Smooth muscle cell (in vitro differentiated cells): ENCODE measurements around the gene FKBP9. TPM values are rescaled to one million over a fixed set of nuclear protein-coding genes. Genes with fewer than 3 reads are reported as not detected.

Experiments used
- DNase-seq: peaks from one replicate; lab custom pipeline; 2025; ENCODE audit not compliant: unreplicated experiment; lab: John Stamatoyannopoulos, UW
- H2AFZ ChIP-seq: fragments of 200-600 bp; sonication (generic); 2 replicates; pipeline ENCODE4 v1.6.0; 2016; ENCODE audit warnings: antibody characterized with exemption, low read depth, mild to moderate bottlenecking
- H3F3A ChIP-seq: fragments of 200-600 bp; sonication (generic); 2 replicates; pipeline ENCODE4 v1.6.0; 2017; ENCODE audit warnings: antibody characterized with exemption, low read depth
- H3K27ac ChIP-seq: fragments of 200-600 bp; sonication (generic); 2 replicates; pipeline ENCODE4 v1.5.1; 2016; ENCODE audit warnings: low read depth, mild to moderate bottlenecking
- H3K27me3 ChIP-seq: fragments of 200-600 bp; sonication (generic); 2 replicates; pipeline ENCODE4 v1.6.1; 2016; ENCODE audit warnings: low read depth, mild to moderate bottlenecking
- H3K36me3 ChIP-seq: fragments of 200-600 bp; sonication (generic); 2 replicates; pipeline ENCODE4 v1.5.1; 2016; ENCODE audit warnings: low read depth
- H3K4me1 ChIP-seq: fragments of 200-600 bp; sonication (generic); 2 replicates; pipeline ENCODE4 v1.5.1; 2016; ENCODE audit warnings: low read depth
- H3K4me2 ChIP-seq: fragments of 200-600 bp; sonication (generic); 2 replicates; pipeline ENCODE4 v1.6.0; 2016; ENCODE audit warnings: mild to moderate bottlenecking
- H3K4me3 ChIP-seq: fragments of 200-600 bp; sonication (generic); 2 replicates; pipeline ENCODE4 v1.5.1; 2016; ENCODE audit warnings: mild to moderate bottlenecking
- H3K79me2 ChIP-seq: fragments of 200-600 bp; sonication (generic); 2 replicates; pipeline ENCODE4 v1.6.0; 2016; ENCODE audit warnings: low read depth, mild to moderate bottlenecking
- H3K9ac ChIP-seq: fragments of 200-600 bp; sonication (generic); 2 replicates; pipeline ENCODE4 v1.6.0; 2016; ENCODE audit warnings: low read depth
- H3K9me3 ChIP-seq: fragments of 200-600 bp; sonication (generic); replicated peaks from 2 replicates; pipeline ENCODE4 v1.5.1; 2016; ENCODE audit warnings: low read depth
- H4K20me1 ChIP-seq: fragments of 200-600 bp; sonication (generic); 2 replicates; pipeline ENCODE4 v1.6.0; 2016; ENCODE audit warnings: low read depth
- CTCF ChIP-seq: fragments of 200-600 bp; sonication (generic); IDR thresholded peaks from 2 replicates; pipeline ENCODE4 v1.5.1; 2017; ENCODE audit warnings: borderline replicate concordance, mild to moderate bottlenecking, antibody characterized with exemption; ENCODE audit not compliant: insufficient read depth, poor library complexity, severe bottlenecking
- WGBS: methylation state at CpG from one replicate; pipeline ENCODE4 v1.1.7; 2016; ENCODE audit warnings: low lambda C conversion rate; 5-methylcytosine and 5-hydroxymethylcytosine counted together
- polyA plus RNA-seq: library from polyadenylated mRNA; unstranded; fragments of >200 nt; fragmentation: Nextera tagmentation; extraction: Ambion mirVana; gene quantifications from 2 replicates; pipeline ENCODE4 v1.2.1, GENCODE V29; 2016
- total RNA-seq: library from RNA; depleted of rRNA; stranded (reverse); fragments of >200 nt; gene quantifications from 2 replicates; pipeline ENCODE4 v1.2.3, GENCODE V29; 2014

FKBP9 gene
- total and polyA plus RNA-seq, 2 experiments from 2014 or later, result 99.0 to 130 TPM

GRCh38 chr7:33050535-33051318 is 93.5 kb downstream of the FKBP9 start:
- peak; percentile 63 for TF ChIP-seq CTCF
- no peak for DNase-seq
- H3K9ac ChIP-seq, result no peak overlapping the region
- no peaks in the 10 kb centered on the region for H3F3A ChIP-seq
- H3K27ac ChIP-seq, result no peak overlapping the region
- H3K27me3 ChIP-seq, result no peaks in the 10 kb centered on the region
- H3K4me3 ChIP-seq, result no peak overlapping the region
- H3K9me3 ChIP-seq, result no peaks in the 10 kb centered on the region
- 47% methylated on average over 1 of the region's 1 CpG for WGBS
- H3K36me3 ChIP-seq, result no peaks in the 10 kb centered on the region
- H3K4me2 ChIP-seq, result no peak overlapping the region
- H4K20me1 ChIP-seq, result peaks cover 54% of the 10 kb centered on the region
- no peak overlapping the region for H2AFZ ChIP-seq
- no peaks in the 10 kb centered on the region for H3K4me1 ChIP-seq
- peaks cover 87% of the 10 kb centered on the region for H3K79me2 ChIP-seq

- Histone ChIP-seq H4K20me1 (peaks cover 47% of the 10 kb centered on the region), H3K9me3 (no peaks in the 10 kb centered on the region), H3K79me2 (peaks cover 84% of the 10 kb centered on the region), H3K4me2 (no peak overlapping the region), H3F3A (no peaks in the 10 kb centered on the region), H3K36me3 (no peaks in the 10 kb centered on the region), H2AFZ (no peak overlapping the region), H3K4me1 (no peaks in the 10 kb centered on the region), H3K9ac (no peak overlapping the region), H3K27ac (no peak overlapping the region), H3K27me3 (no peaks in the 10 kb centered on the region), H3K4me3 (no peak overlapping the region)
- WGBS, result 73% methylated on average over 1 of the region's 1 CpG
- no peak for DNase-seq
- no peak for TF ChIP-seq CTCF
Observed at GRCh38 chr7:33053721-33054120, 96.5 kb downstream of the FKBP9 start.

GRCh38 chr7:33054261-33054964 is 97.2 kb downstream of the FKBP9 start:
- no peak overlapping the region for H3K4me3 ChIP-seq
- H3K79me2 ChIP-seq, result peaks cover 84% of the 10 kb centered on the region
- 96% methylated on average over 2 of the region's 2 CpGs for WGBS
- H2AFZ ChIP-seq, result no peak overlapping the region
- H3K27ac ChIP-seq, result no peak overlapping the region
- no peaks in the 10 kb centered on the region for H3K4me1 ChIP-seq
- no peak overlapping the region for H3K9ac ChIP-seq
- TF ChIP-seq CTCF, result no peak
- H3K27me3 ChIP-seq, result no peaks in the 10 kb centered on the region
- no peaks in the 10 kb centered on the region for H3K9me3 ChIP-seq
- no peak overlapping the region for H3K4me2 ChIP-seq
- no peaks in the 10 kb centered on the region for H3F3A ChIP-seq
- no peaks in the 10 kb centered on the region for H3K36me3 ChIP-seq
- DNase-seq, result no peak
- peaks cover 45% of the 10 kb centered on the region for H4K20me1 ChIP-seq
